ENCODE data around the gene SRPK2. TPM values are rescaled to one million over a fixed set of nuclear protein-coding genes. Genes with fewer than 3 reads are reported as not detected.

The SRPK2 gene
- total and polyA plus RNA-seq, 9 donors, result 15.2 to 50.0 (median 37.8) TPM

GRCh38 chr7:105101864-105102263 is 286.9 kb downstream of the SRPK2 start:
- no peak for DNase-seq
- Histone ChIP-seq H3K9me3 (no peaks in the 10 kb centered on the region), H3K27me3 (no peaks in the 10 kb centered on the region), H3K4me1 (ENCODE audit: insufficient read depth) (no peaks in the 10 kb centered on the region), H3K27ac (no peak overlapping the region), H3K4me3 (no peak overlapping the region), H3K36me3 (no peaks in the 10 kb centered on the region)
- 22 to 41% (median 25%) methylated on average over 4 of the region's 4 CpGs for WGBS, 3 donors
- TF ChIP-seq, protein P1, sequence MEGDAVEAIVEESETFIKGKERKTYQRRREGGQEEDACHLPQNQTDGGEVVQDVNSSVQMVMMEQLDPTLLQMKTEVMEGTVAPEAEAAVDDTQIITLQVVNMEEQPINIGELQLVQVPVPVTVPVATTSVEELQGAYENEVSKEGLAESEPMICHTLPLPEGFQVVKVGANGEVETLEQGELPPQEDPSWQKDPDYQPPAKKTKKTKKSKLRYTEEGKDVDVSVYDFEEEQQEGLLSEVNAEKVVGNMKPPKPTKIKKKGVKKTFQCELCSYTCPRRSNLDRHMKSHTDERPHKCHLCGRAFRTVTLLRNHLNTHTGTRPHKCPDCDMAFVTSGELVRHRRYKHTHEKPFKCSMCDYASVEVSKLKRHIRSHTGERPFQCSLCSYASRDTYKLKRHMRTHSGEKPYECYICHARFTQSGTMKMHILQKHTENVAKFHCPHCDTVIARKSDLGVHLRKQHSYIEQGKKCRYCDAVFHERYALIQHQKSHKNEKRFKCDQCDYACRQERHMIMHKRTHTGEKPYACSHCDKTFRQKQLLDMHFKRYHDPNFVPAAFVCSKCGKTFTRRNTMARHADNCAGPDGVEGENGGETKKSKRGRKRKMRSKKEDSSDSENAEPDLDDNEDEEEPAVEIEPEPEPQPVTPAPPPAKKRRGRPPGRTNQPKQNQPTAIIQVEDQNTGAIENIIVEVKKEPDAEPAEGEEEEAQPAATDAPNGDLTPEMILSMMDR (IDR thresholded peaks at IDR 0.05), result no peak
- TF ChIP-seq EP300 (IDR thresholded peaks at IDR 0.05) (no peak), POLR2A (IDR thresholded peaks at IDR 0.05) (no peak)
- intact Hi-C loops (cut with DNase I), result loop anchor here in 2 of 4 donors (10.0 kb wide), 1 partner anchor 117 kb away; no protein-coding TSS in a partner anchor

- WGBS, 3 donors, result 50 to 60% (median 59%) methylated on average over 2 of the region's 2 CpGs
- Histone ChIP-seq H3K4me3 (no peak overlapping the region), H3K4me1 (ENCODE audit: insufficient read depth) (no peaks in the 10 kb centered on the region), H3K36me3 (no peaks in the 10 kb centered on the region), H3K27me3 (no peaks in the 10 kb centered on the region), H3K27ac (no peak overlapping the region), H3K9me3 (no peaks in the 10 kb centered on the region)
- DNase-seq, result no peak
- intact Hi-C loops (cut with DNase I), result no loop called here
- TF ChIP-seq EP300 (IDR thresholded peaks at IDR 0.05) (no peak), POLR2A (IDR thresholded peaks at IDR 0.05) (no peak)
- TF ChIP-seq, protein P1 (IDR thresholded peaks at IDR 0.05), result no peak
Measured at GRCh38 chr7:105098863-105099515, 289.7 kb downstream of the SRPK2 start.

DNA sequence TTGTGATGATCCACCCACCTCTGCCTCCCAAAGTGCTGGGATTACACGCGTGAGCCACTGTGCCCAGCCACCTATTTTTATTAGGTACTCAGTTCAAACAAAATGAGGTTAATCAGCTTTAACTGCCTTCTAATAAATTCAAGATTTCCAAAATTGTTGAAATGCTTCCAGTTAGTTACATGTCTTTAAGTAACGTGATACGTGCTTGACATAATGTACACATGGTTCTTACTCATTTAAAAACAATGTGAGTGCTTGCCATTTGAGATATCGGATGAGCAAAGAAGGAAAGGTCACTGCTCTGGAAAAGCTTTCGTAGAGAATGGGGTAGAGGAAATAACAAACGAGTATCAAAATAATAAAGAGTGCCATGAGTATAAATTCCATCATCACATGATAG is 291.1 kb downstream of the SRPK2 start:
- intact Hi-C loops (cut with DNase I), result no loop called here
- no peaks in the 10 kb centered on the region for H3K36me3 ChIP-seq
- no peaks in the 10 kb centered on the region for H3K9me3 ChIP-seq
- 47 to 57% (median 50%) methylated on average over 7 of the region's 7 CpGs for WGBS, 3 donors
- DNase-seq, result no peak
- no peak overlapping the region for H3K27ac ChIP-seq
- H3K4me1 ChIP-seq (ENCODE audit: insufficient read depth), result no peaks in the 10 kb centered on the region
- no peak overlapping the region for H3K4me3 ChIP-seq
- TF ChIP-seq EP300 (IDR thresholded peaks at IDR 0.05) (no peak), POLR2A (IDR thresholded peaks at IDR 0.05) (no peak)
- TF ChIP-seq, protein P1 (IDR thresholded peaks at IDR 0.05), result no peak
- H3K27me3 ChIP-seq, result no peaks in the 10 kb centered on the region

DNA sequence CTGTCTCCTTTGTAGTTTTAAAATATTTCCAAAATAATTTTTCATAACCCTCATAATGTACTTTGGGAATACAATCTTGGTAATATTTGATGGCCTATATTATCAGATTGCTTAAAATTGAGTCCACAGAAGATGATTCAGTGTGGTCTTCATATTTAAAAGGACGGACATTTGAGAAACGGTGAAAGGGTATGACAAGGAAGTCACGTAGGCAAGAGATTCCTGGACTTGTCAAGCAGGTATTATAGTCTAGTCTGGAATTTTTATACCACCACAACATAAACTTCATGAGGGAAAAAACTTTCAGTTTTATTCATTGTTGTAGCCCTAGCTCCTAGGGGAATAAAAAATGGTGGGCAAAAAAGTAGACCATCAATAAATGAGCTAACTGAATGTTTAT is 292.4 kb downstream of the SRPK2 start:
- H3K9me3 ChIP-seq, result no peaks in the 10 kb centered on the region
- H3K27ac ChIP-seq, result no peak overlapping the region
- TF ChIP-seq POLR2A (IDR thresholded peaks at IDR 0.05), result no peak
- TF ChIP-seq, protein P1 (IDR thresholded peaks at IDR 0.05), result no peak
- no peak for TF ChIP-seq EP300 (IDR thresholded peaks at IDR 0.05)
- H3K27me3 ChIP-seq, result no peaks in the 10 kb centered on the region
- WGBS, 3 donors, result 94 to 96% (median 95%) methylated on average over 3 of the region's 3 CpGs
- H3K4me1 ChIP-seq (ENCODE audit: insufficient read depth), result no peaks in the 10 kb centered on the region
- H3K36me3 ChIP-seq, result no peaks in the 10 kb centered on the region
- intact Hi-C loops (cut with DNase I), result no loop called here
- H3K4me3 ChIP-seq, result no peak overlapping the region
- no peak for DNase-seq

Data from ovary (tissue), 9 donors.